ENCODE measurements around the gene CSF2RB. TPM values are rescaled to one million over a fixed set of nuclear protein-coding genes. Genes with fewer than 3 reads are reported as not detected.

CSF2RB gene
- total and polyA plus RNA-seq, 10 of the 15 experiments (the other 5 are each of a cell fraction or from before 2014, with no cell fraction given) = 0.82 to 12.5 (median 5.4) TPM

DNA sequence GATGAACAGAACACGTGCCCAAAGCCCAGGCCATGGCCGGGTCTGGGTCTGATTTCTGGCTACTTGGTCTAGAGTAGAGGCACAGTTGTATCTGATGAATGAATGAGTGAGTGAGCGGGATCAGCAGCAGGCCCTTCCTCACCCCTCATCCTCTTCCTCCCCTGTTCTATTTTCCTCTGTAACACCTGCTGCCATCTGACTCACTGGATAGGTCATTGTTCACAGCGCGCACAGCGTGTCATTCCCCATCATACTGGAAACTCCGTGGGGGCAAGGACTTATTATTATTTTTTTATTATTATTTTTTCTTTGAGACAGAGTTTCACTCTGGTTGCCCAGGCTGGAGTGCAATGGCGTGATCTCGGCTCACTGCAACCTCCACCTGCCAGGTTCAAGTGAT is 38.7 kb upstream of the CSF2RB start:
- POLR2A ChIA-PET = interaction anchor here (1.4 to 1.9 kb wide), 3 partner anchors 16 to 43 kb away, joined by 3 to 4 read pairs (median 4); partner anchors contain the start of gene CSF2RB
- H3K4me1 ChIP-seq (ENCODE audit: control insufficient read depth, insufficient read depth, low read length) = peaks cover 16% of the 10 kb centered on the region
- no TSS peak for BruUV-seq (replicated peaks)
- peaks cover 7 to 25% of the 10 kb centered on the region in 2 experiments for H3K36me3 ChIP-seq (ENCODE audit: control insufficient read depth in 2 of 2, insufficient read depth in 2 of 2, low read length in 1 of 2)
- H3K9me3 ChIP-seq (replicated peaks; ENCODE audit: control insufficient read depth, insufficient read depth, low read length) = no peaks in the 10 kb centered on the region; the same call in 2 of the 3 replicates
- no peak overlapping the region for H2AFZ ChIP-seq (ENCODE audit: control insufficient read depth, low read depth, low read length)
- H3K27ac ChIP-seq (ENCODE audit: control insufficient read depth, insufficient read depth) = peak overlapping the region; percentile 59; the same call in 1 of the 2 replicates
- ATAC-seq (no peak), DNase-seq (ENCODE audit: low read depth, low spot score) (no peak), FAIRE-seq (no peak)
- in situ Hi-C loops (cut with MboI) = no loop called here
- H3K4me3 ChIP-seq = no peak overlapping the region
- no peaks in the 10 kb centered on the region for H4K20me1 ChIP-seq (ENCODE audit: control insufficient read depth, insufficient read depth)
- RAD21 ChIA-PET (ENCODE audit: unreplicated experiment) = interaction anchor here (1.1 to 1.8 kb wide), 6 partner anchors 13 to 103 kb away, joined by 3 to 20 read pairs (median 4); partner anchors contain the start of gene NCF4
- H3K4me2 ChIP-seq (ENCODE audit: control insufficient read depth, insufficient read depth) = no peak overlapping the region; the same call in 1 of the 2 replicates
- H3K79me2 ChIP-seq (ENCODE audit: control insufficient read depth, insufficient read depth, low read length) = no peaks in the 10 kb centered on the region
- WGBS (ENCODE audit: insufficient coverage, insufficient replicate concordance, low lambda C conversion rate, missing lambda C conversion rate) = 87% methylated on average over 9 of the region's 9 CpGs
- no peaks in the 10 kb centered on the region for H3K27me3 ChIP-seq (replicated peaks in 1 of 2; ENCODE audit: control insufficient read depth in 2 of 2, insufficient read depth in 2 of 2, low read length in 1 of 2)
- no peak for TF ChIP-seq SIN3A (IDR thresholded peaks at IDR 0.05; ENCODE audit: low read depth, low read length)
- TF ChIP-seq CHD1 (IDR thresholded peaks at IDR 0.05; ENCODE audit: low read depth, low read length) = no peak
- no peak for TF ChIP-seq RBBP5 (conservative IDR thresholded peaks at IDR 0.05)
- TF ChIP-seq POLR2AphosphoS5 (IDR thresholded peaks at IDR 0.05; ENCODE audit: low read length) = no peak
- no peak for TF ChIP-seq NR2F1 (conservative IDR thresholded peaks at IDR 0.05)
- no peak for TF ChIP-seq EZH2 (IDR thresholded peaks at IDR 0.05; ENCODE audit: borderline replicate concordance, control insufficient read depth, low read depth, low read length)
- SMC1A ChIA-PET (ENCODE audit: uncharacterized antibody, unreplicated experiment) = interaction anchor here (1.1 to 1.8 kb wide), 9 partner anchors 13 to 106 kb away, joined by 3 to 6 read pairs (median 4); partner anchors contain the start of gene CSF2RB
- intact Hi-C loops (cut with micrococcal nuclease; ENCODE audit: unreplicated experiment) = loop anchor here (1.0 to 2.0 kb wide), 2 partner anchors 27 to 42 kb away; no protein-coding TSS in a partner anchor
- no peak overlapping the region for H3K9ac ChIP-seq (ENCODE audit: control insufficient read depth, insufficient read depth, low read length)
- CTCF ChIA-PET = interaction anchor here (1.4 to 1.8 kb wide), 7 partner anchors 12 to 72 kb away, joined by 4 to 21 read pairs (median 6); no protein-coding TSS in a partner anchor

DNA sequence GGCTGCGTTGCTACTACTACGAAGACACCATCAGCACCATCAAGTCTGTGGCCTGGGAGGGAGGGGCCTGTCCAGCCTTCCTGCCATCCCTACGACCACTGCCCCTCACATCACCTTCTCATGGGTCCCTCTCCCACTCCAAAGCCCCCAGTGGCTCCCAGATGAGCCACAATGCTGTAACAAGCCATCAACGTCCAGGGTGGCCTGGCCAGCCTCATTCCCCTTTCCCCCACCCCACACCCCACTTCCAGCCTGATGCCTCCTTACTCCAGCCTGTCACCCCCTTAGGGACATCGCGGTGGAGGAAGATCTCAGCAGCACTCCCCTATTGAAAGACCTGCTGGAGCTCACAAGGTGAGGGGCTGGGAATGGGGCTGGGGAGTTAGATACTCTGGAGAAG is 37.7 kb upstream of the CSF2RB start:
- Histone ChIP-seq H3K36me3 (ENCODE audit: control insufficient read depth in 2 of 2, insufficient read depth in 2 of 2, low read length in 1 of 2) (peaks cover 7 to 23% of the 10 kb centered on the region in 2 experiments), H3K9ac (ENCODE audit: control insufficient read depth, insufficient read depth, low read length) (no peak overlapping the region), H2AFZ (ENCODE audit: control insufficient read depth, low read depth, low read length) (no peak overlapping the region), H3K4me2 (ENCODE audit: control insufficient read depth, insufficient read depth) (no peak overlapping the region), H3K9me3 (replicated peaks; ENCODE audit: control insufficient read depth, insufficient read depth, low read length) (no peaks in the 10 kb centered on the region; the same call in 1 of the 3 replicates), H4K20me1 (ENCODE audit: control insufficient read depth, insufficient read depth) (no peaks in the 10 kb centered on the region), H3K79me2 (ENCODE audit: control insufficient read depth, insufficient read depth, low read length) (no peaks in the 10 kb centered on the region), H3K4me3 (no peak overlapping the region), H3K27ac (ENCODE audit: control insufficient read depth, insufficient read depth) (no peak overlapping the region), H3K27me3 (replicated peaks in 1 of 2; ENCODE audit: control insufficient read depth in 2 of 2, insufficient read depth in 2 of 2, low read length in 1 of 2) (no peaks in the 10 kb centered on the region), H3K4me1 (ENCODE audit: control insufficient read depth, insufficient read depth, low read length) (peaks cover 16% of the 10 kb centered on the region)
- in situ Hi-C loops (cut with MboI) (no loop called here), intact Hi-C loops (cut with micrococcal nuclease; ENCODE audit: unreplicated experiment) (loop anchor here (2.0 kb wide), 1 partner anchor 41 kb away; no protein-coding TSS in a partner anchor)
- SMC1A ChIA-PET (ENCODE audit: uncharacterized antibody, unreplicated experiment) = interaction anchor here (1.7 kb wide), 1 partner anchor 20 kb away, joined by 3 read pairs; no protein-coding TSS in a partner anchor
- FAIRE-seq (no peak), DNase-seq (ENCODE audit: low read depth, low spot score) (no peak), ATAC-seq (no peak)
- BruUV-seq (replicated peaks) = no TSS peak
- TF ChIP-seq SREBF1 (IDR thresholded peaks at IDR 0.05; ENCODE audit: low read length) (no peak), EZH2 (IDR thresholded peaks at IDR 0.05; ENCODE audit: borderline replicate concordance, control insufficient read depth, low read depth, low read length) (no peak), ATF7 (IDR thresholded peaks at IDR 0.05; ENCODE audit: low read depth) (no peak), SMAD1 (IDR thresholded peaks at IDR 0.05; ENCODE audit: low read depth, partially characterized antibody) (no peak), MTA2 (IDR thresholded peaks at IDR 0.05; ENCODE audit: low read depth) (no peak), GATAD2B (conservative IDR thresholded peaks at IDR 0.05; ENCODE audit: low read depth) (no peak)
- TF ChIP-seq, protein P1, sequence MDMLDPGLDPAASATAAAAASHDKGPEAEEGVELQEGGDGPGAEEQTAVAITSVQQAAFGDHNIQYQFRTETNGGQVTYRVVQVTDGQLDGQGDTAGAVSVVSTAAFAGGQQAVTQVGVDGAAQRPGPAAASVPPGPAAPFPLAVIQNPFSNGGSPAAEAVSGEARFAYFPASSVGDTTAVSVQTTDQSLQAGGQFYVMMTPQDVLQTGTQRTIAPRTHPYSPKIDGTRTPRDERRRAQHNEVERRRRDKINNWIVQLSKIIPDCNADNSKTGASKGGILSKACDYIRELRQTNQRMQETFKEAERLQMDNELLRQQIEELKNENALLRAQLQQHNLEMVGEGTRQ (IDR thresholded peaks at IDR 0.05; ENCODE audit: borderline replicate concordance, low read depth, low read length) = no peak
- WGBS (ENCODE audit: insufficient coverage, insufficient replicate concordance, low lambda C conversion rate, missing lambda C conversion rate) = 96% methylated on average over 5 of the region's 6 CpGs
- CTCF ChIA-PET = interaction anchor here (0.5 to 0.6 kb wide), 2 partner anchors 9 to 21 kb away, joined by 3 read pairs; no protein-coding TSS in a partner anchor
- RAD21 ChIA-PET (ENCODE audit: unreplicated experiment) = no interaction called here
- POLR2A ChIA-PET = no interaction called here

Measured in GM12878 (cell line).